ENCODE measurements around the gene CD200R1.
"Not testable (repeated sequence)": the region's sequence is repeated elsewhere in the genome, so short reads cannot be mapped to it uniquely, and the experiment has no call there.

GRCh38 chr3:112919541-112919940, 55.4 kb downstream of the CD200R1 start:
- not testable (repeated sequence) for TF ChIP-seq CTCF (conservative IDR thresholded peaks at IDR 0.05; ENCODE audit: low read length); EZH2phosphoT487 (IDR thresholded peaks at IDR 0.05; ENCODE audit: borderline replicate concordance, low read depth, low read length)
